GM12892 (cell line): Measurements from ENCODE around the gene MON2.

Experiments used
- POLR2A ChIP-seq: IDR thresholded peaks from 2 replicates; pipeline ENCODE4 v1.6.1; 2011; ENCODE audit warnings: low read depth, low read length, control low read depth
- POLR2AphosphoS5 ChIP-seq: IDR thresholded peaks from 2 replicates; pipeline ENCODE4 v1.6.1; 2011; ENCODE audit warnings: low read depth, low read length, control low read depth

GRCh38 chr12:62438098-62438692, 28.4 kb upstream of the MON2 start:
- no peak for TF ChIP-seq POLR2A
- TF ChIP-seq POLR2AphosphoS5, result no peak
